NCI-H460 (cell line): Measurements from ENCODE around the gene GPR153. TPM values are rescaled to one million over a fixed set of nuclear protein-coding genes. Genes with fewer than 3 reads are reported as not detected.
"Not testable (repeated sequence)": the region's sequence is repeated elsewhere in the genome, so short reads cannot be mapped to it uniquely, and the experiment has no call there.

Source experiments
- DNase-seq: peaks from one replicate; pipeline ENCODE4 v3.0.0-alpha.2; 2016; ENCODE audit warnings: low read depth; ENCODE audit errors: extremely low read depth
- polyA plus RNA-seq: library from polyadenylated mRNA; depleted of rRNA; stranded (reverse); fragments of >200 nt; gene quantifications from 2 replicates; pipeline ENCODE4 v1.2.3, GENCODE V29; 2014; cell fraction: nucleus; rRNA removed
- total RNA-seq: library from RNA; depleted of rRNA; stranded (reverse); fragments of >200 nt; shearing (Covaris generic); gene quantifications from 2 replicates; pipeline ENCODE4 v1.2.3, GENCODE V29; 2014; rRNA removed

The GPR153 gene
- 0.62 and 1.2 TPM in 2 replicates for total RNA-seq
- polyA plus RNA-seq = 1.4 and 2.6 TPM in 2 replicates

DNA sequence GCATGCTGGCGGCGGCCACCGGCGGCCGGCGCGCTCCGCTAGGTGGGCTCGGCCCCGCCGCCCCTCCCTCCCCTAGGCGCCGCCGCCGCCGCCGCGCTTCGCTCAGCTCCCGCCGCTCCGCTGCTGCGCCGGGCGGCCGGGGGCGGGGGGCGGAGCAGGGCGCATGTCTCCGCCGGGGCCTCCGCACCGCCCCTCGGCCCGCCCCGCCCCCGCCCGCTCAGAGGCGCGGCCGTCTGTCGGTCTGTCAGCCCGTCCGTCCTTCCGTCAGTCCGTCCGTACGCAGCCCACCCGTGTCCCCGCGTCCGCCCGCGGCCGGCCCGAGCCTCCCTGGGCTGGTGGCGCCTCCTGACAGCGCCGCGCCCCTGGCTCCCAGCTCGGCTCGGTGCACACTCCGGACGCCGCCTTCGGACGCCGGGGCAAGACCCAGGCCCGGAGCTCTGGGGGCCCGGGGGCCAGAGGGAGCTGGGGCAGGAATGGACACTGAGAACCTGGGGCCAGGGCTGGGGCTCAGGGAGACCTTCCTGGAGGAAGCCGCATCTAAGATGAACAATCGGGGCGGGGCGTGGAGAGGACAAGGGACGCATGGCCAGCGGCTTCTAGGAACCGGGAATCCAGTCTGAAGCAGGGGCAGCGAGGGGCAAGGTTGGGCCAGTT lies at the start of gene GPR153:
GPR153 (minus strand) TSS at position 138 of the 654 bp plus-strand sequence. CDS start 6,193 bp downstream, outside the sequence.
- DNase-seq = no peak

DNA sequence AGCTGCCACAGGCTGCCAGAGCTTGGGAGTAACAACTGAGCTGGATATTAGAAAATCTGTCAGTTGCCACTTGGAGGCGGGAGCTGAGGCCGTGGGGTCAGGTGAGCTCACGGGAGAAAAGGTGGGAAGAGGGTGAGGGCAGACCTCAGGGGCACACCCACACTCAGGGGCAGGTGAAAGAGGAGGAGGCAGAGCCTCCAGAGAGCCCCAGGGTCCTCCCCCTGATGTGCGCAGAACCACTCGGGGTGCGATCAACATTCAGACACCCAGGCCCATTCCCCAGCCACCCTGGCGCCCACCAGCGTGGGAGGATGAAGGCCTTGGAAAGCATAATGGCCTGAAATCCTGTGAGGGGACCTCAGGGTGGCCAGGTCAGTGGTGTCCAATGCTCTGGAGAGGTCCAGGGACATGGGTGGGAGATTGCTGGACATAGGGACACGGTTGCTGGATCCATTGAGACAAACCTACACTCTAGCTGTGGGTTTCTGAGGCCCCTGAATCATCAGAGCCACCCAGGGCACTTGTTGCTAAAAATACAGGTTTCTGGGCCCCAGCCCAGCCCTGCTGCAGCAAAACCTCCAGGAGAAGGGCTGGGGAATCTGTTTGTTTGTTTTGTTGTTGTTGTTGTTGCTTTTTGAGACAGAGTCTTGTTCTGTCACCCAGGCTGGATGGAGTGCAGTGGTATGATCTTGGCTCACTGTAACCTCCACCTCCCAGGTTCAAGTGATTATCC lies 49.4 kb upstream of the GPR153 start:
- no peak for DNase-seq

DNA sequence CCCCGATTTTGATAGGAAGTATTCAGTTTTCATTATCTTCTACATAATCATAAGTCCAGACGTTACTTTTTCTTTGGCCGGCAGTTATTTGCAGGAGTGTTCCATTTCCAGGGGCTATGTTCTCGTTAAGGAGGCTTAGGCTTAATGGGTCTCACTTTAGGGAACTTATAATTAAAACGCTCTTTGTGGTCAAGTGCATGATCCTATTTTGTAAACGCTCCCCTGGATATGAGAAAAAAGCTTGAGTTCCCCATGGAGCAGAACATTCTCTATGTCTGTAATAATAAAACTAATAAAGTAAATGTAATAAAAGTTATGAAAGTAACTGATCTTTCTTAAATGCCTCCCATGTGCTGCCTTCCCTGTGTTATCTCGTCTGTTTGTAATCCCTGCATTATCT lies 48.7 kb upstream of the GPR153 start:
- DNase-seq = no peak

DNA sequence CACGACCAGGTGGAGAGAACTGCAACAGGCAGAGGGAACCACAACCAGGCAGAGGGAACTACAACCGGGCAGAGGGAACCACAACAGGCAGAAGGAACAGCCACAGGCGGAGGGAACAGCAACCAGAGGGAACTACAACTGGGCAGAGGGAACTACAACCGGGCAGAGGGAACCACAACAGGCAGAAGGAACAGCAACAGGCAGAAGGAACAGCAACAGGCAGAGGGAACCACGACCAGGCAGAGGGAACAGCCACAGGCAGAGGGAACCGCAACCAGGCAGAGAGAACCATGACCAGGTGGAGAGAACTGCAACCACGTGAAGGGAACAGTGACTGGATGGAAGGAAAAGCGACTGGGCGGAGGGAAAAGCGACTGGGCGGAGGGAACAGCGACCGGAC lies 47.6 kb upstream of the GPR153 start:
- no peak for DNase-seq

DNA sequence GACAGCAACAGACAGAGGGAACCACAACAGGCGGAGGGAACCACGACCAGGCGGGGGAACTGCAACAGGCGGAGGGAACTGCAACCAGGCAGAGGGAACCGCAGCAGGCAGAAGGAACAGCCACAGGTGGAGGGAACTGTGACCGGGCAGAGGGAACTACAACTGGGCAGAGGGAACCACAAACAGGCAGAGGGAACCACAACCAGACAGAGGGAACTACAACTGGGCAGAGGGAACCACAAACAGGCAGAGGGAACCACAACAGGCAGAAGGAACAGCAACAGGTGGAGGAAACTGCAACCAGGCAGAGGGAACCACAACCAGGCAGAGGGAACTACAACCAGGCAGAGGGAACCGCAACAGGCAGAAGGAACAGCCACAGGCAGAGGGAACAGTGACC lies 46.8 kb upstream of the GPR153 start:
- not testable (repeated sequence) for DNase-seq

DNA sequence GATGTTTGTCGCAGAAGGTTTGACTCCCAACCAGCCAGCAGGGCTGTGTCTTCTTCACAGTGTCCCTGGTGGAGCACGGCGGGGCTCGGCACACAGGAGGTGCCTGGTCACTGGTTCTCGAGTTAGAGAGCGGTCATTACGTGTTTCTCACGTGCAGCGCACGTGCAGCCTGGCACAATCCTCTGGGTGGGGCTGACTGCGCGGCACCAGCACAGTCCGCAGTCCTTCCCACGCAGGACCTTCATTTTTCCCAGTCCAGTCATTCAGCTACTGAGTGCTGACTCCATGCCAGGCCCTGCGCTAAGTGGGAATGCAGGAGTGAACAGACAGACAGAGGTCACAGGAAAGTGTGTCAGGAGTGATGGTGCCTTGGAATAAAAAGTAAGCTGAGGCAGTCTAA lies 46.2 kb upstream of the GPR153 start:
- DNase-seq = no peak

DNA sequence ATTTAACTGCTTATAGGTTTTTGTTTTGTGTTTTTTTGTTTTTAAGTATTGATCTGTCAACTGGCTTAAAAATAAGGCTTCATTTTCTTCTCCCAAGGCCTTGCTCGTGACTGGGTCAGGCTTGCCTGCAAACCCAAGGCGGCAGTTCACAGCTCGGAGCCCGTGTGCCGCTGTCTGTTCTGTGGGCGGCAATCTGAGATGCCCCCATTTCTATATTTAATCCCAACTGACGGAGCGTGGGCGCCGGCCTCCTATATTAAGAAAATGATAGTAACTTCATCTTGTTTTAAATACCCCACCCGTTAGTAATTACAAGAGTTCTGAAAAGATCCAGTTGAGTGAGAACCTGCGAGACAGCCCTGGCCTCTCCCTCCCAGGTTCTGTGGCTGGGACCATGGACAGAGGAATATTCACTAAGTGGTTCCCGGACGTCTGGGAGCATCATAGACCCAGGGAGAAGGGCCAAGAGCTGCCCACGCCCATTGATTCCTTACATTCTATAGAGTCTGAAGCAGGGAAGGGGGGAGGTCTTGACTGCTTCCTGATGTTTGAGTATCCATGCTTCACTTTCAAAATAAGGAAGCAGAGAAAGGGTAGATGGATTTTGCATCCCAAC lies 42.6 kb upstream of the GPR153 start:
- no peak for DNase-seq

DNA sequence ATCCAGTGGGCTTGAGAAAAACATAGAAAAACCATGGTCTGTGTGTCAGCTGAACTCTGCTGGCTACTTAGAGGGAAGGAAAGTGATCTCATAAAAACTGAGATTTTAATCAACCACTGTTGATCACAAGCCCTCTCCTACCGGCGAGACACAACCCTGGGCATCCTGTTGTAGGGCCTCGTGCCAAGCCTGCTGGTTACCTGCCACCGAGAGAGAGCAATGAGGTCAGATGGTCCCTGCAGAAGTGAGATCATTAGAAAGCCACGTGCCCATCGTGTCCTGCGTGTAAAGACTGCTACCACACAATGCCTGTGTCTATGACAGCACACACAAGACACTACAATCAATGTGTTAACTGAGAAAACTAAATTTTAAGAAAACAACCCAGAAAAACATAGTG lies 41.7 kb upstream of the GPR153 start:
- DNase-seq = no peak

DNA sequence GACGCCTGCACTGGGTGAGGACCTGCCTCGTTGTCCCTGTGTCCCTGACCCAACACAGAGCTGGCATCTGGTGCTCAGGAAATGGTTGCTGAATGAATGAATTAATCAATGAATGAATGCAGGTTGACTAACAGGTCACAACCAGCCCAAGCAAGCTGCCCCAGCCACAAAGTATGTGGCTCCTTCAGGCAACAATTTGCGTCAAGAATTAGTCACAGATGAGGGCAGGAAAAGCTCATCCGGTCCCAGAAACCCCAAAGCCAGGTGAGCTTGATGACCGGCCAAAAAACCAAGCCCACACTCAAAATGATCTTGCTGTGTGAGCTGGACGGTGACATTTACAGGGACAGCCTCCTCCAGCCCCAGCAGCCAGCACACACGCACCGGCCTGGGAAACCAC lies 40.6 kb upstream of the GPR153 start:
- no peak for DNase-seq

DNA sequence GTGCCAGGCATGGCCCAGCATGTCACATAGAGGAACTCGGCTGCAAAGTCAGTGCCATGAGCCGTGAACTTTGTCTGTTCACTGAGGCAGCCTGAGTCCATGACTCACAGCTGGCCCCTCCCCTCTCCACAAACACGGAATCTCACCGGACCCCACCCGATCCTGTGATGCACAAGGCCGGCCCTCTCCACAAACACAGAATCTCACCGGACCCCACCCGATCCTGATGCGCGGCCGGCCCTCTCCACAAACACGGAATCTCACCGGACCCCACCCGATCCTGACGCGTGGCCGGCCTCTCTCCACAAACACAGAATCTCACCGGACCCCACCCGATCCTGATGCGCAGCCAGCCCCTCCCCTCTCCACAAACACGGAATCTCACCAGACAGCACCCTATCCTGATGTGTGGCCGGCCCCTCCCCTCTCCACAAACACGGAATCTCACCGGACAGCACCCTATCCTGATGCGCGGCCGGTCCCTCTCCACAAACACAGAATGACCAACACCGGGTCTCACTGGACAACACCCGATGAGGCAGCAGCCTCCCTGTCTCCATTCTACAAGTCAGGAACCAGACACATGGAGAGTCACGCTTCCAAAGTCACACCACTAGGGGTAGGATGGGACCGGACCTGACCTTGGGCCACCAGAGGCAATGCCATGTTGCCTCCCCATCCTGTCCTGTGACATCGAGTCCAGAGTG lies 39.6 kb upstream of the GPR153 start:
- DNase-seq = no peak

DNA sequence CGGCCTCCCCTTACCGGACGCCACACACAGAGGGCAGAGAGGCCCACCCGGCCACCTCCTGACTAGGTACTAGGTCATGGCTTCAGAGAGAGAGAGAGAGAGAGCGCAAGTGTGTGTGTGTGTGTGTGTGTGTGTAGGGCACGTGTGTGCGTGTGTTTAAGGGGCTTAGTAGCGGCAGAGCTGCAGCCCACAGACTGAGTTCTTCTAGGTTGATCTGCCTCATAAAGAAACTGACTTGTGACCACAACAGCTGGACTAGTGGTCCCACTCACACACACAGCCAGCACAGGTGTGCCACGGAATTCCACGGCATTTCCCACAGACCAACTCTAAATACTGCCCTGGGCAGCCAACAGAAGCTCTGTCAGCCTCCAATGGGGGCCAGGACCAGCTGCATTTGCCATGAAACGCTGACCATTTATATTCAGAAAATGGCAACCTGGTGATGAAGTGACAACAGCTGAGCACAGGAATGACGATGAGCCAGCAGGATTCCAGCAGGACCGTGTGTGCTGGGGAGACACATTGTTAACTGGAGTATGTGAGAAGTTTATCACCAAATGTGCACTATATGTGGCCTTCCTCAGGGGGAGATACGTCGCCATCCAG lies 38.8 kb upstream of the GPR153 start:
- DNase-seq = no peak

DNA sequence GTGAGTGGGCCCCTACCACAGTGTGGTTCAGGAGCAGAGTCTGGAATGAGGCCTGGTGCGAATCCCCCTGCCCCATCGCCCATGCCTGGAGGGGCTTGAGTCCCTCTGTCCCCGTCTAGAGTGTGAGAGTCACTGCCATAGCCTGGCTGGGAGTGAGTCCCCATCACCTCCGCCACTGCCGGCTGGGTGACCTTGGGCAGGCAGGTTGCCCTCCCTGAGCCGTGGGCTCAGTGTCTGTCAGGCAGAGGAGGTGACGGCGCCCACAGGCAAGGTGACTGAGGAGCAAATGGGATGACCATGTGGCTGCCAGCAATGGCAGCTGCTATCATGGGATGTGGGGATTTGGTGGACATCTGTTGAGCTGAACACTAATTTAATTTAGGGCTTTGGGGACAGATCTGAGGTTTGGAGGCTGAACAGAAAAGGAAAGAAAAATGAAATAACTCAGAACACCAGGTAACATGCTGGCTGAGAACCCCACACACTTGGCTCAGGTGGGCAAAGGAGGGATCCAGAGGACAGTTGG lies 38.1 kb upstream of the GPR153 start:
- no peak for DNase-seq

DNA sequence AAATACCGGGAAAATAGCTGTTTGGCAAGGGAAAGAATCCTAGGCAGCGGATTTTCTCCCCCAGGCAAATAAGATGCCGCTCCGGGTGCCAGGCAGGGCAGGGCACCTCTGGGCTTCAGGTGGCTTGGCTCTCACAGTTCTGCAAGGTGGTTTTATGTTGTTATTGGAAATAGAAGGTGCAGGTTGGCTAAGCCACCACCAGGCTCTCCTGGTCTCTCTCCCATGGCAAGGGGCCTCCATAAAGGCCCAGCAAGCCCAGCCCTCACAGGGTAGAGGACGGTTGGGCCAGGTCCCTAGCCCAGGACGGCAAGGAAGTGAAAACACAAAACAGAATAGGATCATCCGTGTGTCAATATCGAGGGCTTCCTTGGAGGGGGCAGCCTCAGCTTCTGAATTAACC lies 37.6 kb upstream of the GPR153 start:
- DNase-seq = no peak

DNA sequence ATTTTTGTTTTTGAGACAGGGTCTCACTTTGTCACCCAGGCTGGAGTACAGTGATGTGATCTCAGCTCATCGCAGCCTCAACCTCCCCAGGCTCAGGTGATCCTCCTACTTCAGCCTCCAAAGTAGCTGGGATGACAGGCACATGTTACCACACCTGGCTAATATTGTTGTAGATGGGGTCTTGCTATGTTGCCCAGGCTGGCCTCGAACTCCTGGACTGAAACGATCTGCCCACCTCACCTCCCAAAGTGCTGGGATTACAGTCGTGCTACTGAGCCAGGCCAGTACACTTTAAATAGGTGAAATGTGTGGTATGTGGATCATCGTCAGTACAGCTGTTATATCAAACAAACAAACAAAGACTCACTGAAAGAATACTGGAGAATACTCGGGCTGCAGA lies 35.0 kb upstream of the GPR153 start:
- no peak for DNase-seq

DNA sequence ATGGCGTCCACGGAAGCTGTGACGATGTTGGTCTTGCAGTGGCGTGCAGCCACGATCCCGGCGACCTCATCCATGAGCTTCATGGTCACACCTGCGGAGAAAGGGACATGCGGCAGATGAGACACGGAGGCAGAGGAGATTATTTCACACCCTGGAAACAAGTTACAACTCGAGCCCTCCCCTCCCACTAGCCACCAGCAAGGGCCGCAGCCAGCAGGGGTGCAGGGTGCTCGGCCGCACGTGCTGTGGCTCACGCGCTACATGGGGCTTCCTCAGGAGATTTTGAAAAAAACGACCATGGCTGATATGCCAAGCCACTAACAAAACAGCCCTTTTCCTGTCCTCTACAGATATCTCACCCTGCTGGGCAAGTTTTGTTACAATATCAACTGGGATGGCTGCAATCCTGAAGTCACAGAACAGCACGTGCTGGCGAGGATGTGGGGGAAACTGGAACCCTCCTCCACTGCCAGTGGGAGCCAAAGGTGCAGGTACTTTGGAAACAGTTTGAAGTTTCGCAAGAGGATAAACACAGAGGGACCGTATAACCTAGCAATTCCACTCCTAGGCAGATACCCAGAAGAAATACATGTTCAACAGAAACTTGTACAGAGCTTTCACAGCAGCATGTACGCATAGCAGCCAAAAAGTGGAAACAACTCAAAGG lies 34.1 kb upstream of the GPR153 start:
- DNase-seq = no peak

DNA sequence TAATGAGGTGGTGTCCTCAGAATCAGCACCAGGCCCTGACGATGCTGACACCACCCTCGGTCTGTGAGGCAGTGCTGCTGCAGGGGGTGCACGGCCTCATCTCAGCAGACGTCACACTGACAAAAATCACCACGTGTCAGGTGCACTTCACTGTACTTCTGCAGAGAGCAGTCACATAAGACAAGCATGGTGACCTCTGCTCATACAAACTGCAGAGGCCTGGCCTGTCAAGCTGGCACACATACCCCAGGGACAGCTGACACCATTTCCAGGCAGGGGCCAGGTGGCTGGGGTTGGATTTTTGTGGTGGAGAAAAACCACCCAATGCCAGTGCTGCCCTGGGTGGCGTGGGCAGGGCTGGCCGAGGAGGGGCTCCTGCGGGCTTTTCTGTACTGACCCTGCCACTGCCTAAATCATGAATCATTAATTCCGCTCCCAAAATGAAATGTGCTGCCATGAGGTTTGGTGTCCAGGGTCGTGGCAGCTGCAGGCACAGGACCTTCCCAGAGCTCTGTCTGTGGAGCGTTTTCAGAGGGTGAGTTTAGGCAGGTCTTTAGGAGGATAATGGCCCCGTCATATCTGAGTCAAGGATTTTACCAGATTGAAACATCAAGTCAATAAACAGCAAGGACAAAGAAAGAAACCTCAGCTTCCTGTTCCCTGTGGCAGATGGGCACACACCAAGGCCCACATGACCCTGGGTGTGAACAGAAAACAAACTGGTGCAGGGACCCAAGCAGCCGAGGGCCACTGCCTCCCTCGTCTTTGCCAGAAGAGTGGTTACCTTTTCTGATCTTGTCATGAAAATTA lies 33.4 kb upstream of the GPR153 start:
- no peak for DNase-seq

DNA sequence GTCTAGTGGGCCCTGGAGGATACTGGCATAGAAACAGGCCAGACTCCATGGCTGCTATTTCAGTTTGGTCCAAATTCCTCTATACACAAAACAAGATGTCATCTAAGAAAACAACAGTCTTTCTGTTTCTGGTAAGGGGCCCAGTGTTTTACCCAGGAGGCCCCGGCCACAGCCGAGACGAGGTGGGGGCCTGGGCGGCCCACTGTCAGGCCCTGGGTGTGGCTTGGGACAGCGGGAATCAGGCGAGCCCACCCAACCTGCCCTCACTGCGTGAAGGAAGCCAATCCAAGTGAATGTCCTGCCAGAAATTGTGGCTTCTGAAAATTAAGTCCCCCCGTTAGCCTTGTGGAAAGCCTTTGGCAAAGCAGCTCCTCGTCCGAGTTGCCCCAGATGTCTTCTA lies 31.2 kb upstream of the GPR153 start:
- DNase-seq = no peak

DNA sequence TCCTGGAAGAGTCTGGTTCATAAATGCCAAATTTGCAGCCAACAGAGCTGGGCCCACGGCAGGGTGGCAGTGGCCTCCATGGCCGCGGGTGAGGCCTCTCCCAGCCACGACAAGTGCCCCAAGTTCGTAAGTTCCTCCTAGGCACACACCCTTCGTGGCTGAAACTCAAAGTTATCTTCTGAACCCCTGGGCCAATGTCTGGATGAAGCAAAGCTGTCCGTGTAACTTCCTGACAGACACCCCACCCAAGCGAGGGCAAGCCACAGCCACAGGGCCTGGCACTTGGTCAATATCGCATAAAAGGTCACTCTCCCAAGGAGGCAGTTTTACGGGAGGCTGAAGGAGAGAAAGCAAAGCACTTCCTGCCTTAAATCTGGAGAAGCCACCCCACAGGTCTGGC lies 27.8 kb upstream of the GPR153 start:
- no peak for DNase-seq

DNA sequence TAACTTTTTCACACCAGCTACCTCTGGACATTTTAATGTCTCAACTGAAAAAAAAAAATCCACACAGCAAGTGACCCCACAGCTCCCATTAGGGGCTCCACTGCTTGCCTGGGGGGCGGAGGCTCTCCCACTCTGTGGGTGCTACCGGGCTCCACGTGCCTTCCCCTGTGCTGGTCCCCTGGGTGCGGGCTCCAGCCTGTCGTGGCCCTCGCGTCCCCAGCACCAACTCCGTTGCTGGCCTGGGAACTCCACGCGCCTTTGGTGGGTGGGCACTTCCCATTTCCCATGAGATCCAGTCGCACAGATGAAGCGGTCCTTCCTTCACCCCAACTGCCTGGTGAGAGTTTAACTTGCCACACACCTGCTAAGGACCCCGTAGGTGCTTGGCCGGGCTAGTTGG lies 27.1 kb upstream of the GPR153 start:
- no peak for DNase-seq
